DMS53 treated with DMSO at 0.1 percent for 48 hours (cell line): ENCODE results near the gene RALGPS2.
"Not testable (repeated sequence)": the region's sequence is repeated elsewhere in the genome, so short reads cannot be mapped to it uniquely, and the experiment has no call there.

ENCODE experiments used
- DNase-seq: peaks from one replicate; lab custom pipeline; 2025; ENCODE audit not compliant: unreplicated experiment; lab: John Stamatoyannopoulos, UW

Gene RALGPS2

DNA sequence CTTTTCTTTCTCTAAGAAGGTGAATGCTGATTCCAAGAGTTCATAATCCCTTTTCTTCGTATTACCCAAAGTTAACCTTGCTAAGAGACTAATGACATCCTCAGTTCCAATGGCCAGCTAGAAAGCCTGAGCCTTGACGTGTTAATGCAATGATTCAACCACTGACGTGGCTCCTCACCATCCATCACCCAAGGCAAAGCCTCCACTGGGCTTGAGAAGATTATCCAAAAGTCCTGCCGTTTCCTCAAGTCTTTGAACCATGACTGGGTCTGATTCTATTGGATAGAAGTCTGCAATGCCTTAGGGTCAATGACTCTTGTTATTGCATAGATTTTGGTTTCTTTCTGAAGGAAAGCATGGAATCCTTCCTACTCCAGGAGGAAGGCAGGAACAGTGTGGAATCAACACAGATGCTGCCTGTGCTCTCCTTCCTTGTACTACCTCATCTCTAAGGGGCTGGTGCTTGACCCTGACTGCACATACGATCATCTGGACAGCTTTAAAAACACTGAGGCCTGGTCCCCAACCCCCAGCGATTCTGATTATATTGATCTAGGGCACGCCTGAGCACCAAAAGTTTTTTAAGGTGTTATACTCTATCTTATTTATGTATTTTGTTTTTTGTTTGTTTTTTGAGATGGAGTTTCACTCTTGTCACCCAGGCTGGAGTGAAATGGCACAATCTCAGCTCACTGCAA lies 215.2 kb downstream of the RALGPS2 start:
- DNase-seq, result no peak

DNA sequence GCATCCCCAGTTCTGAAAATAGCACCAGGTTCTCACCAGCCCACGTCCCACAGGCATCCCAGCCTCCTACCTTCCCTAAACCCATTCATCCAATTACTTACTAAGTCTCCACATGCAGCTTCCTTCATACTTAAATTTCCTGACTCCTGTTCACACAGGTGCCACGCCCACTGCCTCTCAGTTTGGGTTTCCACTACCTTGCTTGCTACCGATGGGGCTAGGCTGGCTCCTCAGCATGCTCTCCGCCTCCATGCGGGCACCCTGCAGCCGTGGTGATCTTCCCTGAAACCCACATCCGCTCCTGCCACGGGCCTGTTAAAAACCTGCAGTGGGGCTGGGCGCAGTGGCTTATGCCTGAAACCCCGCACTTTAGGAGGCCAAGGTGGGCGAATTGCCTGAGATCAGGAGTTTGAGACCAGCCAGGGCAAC lies 216.2 kb downstream of the RALGPS2 start:
- no peak for DNase-seq

DNA sequence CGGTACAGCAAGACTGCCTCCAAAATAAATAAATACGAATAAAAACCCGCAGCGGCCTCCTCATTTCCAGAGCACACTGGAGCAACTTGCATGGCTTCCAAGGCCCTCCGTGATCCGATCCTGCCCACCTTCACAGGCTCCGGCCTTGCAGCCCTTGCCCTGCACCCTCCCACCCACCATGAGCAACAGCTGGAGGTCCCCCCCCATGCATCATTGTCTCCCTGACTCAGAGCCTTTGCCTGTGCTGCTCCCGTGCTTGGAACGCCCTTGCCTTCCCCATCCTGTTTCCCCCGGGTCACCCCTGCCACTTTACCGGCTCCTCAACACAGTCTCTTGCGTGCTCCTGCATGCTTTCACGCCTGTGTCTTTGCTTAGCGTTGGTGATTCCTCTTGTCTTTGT lies 216.8 kb downstream of the RALGPS2 start:
- no peak for DNase-seq

DNA sequence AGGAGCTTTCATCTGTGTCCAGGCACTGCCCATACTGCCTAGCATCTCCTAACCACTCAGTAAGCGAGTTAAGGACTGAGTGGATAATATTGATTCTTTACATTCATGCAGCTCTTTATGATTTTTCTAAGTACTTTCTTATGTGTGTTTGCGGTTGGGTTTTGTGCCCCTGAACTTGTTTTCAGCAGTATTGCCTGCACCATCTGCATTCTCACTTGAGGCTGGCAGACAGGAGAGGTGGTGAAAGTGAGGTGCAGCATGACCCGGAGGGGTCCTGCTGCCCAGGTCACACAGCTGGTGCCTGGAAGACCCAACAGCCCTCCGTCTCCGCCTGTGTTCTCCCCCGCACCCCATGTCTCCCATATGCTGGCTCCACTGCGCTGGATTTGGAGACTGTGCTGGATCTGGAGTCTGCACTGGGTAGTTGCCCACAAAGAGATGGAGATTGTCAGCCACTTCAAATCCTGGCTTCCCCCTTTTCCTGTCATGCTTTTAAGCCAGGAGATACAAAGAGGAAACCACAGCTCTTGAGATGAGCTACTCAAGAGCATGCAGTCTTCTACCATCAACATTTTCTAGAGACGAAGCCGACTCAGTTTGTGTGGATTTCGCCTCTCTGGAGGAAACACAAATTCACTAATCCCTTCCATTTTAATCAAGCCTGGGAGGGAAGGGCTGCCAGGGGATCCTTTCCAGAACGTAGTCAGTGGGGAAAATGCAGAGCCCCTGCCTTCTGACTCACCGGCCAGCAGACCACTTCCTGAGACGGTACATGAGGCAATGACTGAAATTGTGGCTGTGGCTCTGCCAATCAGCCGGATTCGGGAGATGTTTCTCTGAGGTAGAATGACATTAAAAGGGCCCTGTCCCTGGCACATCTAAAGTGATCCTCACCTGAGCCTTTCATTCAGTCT lies 217.5 kb downstream of the RALGPS2 start:
- DNase-seq, result no peak

DNA sequence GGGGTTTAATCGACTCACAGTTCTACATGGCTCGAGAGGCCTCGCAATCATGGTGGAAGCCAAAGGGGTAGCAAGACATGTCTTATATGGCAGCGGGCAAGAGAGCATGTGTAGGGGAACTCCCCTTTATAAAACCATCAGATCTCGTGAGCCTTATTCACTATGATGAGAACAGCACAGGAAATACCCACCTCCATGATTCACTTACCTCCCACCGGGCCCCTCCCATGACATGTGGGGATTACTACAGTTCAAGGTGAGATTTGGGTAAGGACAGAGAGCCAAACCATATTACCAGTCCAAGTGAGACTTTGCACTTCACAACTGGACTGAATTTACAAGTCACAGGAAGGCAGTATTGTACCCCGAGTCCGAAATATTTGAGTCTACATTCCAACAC lies 219.7 kb downstream of the RALGPS2 start:
- DNase-seq, result no peak

DNA sequence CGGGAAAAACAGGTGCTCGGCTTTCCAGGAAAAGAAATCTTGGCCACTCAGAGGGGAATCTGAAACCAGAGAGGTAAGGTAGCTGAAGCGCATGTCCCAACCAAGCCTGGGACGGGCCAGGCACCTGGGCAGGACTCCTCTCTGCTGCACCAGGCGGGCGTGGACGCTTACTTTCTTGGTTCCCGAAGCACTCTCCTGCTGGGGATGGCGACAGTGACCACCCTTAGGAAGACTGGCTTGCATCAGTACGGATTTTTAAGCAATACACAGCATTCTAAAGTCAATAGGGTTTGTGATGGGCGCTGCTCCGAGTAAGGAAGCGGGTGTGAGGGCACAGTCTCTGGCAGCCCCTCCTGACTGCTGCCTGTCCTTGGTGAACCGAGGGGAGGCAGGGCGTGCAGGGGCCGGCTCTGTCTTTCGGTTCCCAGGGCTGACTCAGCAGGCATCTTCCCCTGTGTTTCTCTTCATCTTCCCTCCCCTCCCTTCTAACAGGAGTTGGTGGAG lies 220.8 kb downstream of the RALGPS2 start:
- no peak for DNase-seq

DNA sequence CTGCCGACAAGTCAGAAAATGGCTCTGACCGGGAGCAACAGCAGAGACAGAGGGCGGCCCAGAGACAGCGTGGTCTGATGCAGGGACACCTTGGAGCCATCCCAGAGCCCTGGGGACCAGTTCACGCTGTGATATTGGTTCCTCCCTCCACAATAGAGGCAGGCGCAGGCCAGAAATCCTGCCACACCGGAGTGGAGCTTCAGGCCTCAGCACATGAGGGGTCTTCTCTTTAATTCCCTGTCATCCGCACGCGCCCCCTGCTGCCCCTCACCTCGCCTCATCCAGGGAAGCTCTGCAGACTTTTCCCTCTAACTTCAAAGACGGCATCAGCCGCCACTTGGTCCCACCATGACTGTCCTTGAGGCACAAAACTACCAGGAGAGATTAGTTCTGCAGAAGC lies 221.4 kb downstream of the RALGPS2 start:
- DNase-seq, result no peak

DNA sequence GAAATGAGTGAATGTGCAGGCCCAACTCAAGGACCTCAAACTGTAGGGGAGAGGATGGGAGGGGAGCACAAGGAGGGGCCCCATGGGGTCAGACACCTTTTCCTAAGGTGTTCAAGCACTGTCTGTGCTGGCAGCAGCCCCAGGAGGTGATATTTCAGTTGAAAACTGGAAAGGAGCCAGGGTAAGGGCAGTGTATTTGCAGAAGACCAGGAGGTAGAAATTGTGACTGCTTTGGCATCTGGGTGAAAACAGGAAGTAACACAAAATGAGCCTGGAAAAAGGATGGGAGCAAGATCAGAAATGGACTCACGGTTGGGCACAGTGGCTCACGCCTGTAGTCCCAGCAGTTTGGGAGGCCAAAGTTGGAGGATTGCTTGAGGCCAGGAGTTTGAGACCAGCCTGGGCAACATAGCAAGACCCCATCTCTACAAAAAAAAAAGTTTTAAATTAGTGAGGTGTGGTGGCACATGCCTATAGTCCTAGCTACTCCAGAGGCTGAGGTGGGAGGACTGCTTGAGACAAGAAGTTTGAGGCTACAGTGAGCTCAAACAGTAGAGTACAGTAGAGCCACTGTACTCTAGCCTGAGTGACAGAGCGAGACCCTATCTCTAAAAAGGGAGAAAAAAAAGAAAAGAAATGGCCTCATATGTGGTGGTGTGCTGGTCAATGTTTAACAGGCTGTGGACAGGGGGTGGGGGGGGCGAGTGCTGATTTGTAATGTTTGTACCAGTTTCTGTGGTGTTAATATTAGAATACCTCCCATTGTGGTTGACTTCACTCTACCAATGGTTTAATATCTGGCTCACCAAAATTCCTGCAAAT lies 222.0 kb downstream of the RALGPS2 start:
- no peak for DNase-seq

DNA sequence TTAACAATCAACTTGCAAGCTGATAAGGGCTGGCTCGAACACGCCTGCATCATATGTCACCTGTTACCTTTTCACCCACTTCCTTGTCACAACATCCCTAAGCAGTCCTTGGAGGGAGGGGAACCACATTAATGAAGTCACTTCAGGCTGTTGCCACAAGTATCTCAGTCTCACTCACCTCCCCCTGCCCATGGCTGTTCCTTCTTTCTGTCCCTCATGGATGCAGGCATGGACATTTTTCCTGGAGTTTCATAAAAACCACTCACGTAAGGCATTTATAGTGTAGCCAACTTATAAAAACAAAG lies 222.6 kb downstream of the RALGPS2 start:
- DNase-seq, result no peak

DNA sequence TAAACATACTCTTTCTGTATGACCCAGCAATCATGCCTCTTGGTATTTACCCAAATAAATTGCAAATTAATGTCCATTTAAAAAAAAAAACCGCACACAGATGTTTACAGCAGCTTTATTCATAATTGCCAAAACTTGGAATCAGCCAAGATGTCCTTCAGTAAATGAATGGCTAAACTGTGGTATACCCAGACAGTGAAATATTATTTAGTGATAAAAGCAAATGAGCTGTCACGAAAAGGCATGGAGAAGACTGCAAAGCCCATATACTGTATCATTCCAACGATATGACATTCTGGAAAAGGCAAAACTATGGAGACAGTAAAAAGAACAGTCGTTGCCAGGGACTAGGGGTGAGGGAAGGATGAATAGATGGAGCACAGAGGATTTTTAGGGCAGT lies 223.6 kb downstream of the RALGPS2 start:
- DNase-seq, result no peak

DNA sequence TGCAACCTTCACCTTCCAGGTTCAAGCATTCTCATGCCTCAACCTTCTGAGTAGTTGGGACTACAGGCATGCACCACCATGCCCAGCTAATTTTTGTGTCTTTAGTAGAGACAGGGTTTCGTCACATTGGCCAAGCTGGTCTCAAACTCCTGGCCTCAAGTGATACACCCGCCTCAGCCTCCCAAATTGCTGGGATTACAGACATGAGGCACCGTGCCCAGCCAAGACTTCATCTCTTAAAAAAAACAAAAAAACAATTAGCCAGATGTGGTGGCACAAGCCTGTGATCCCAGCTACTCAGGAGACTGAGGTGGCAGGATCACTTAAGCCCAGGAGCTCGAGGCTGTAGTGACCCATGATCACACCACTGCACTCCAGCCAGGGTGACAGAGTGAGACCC lies 224.8 kb downstream of the RALGPS2 start:
- not testable (repeated sequence) for DNase-seq

DNA sequence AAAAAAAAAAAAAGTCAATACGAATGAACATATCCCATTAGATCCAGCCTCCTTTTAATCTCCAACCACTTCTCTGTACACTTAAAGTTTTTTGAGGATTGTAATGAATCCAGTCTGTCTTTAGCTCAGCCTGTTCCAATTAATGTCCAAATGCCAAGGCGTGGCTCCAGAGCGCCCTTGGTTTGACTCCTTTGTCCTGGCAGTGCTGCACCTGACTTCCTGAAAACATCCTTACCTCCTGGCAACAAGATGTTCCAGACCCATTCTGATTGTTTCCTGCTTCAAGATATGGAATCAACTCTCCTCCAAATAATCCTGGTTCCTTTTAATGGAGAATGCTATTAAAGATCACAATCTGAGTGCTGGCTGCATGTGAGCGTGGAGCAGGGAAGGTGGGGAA lies 226.6 kb downstream of the RALGPS2 start:
- DNase-seq, result no peak

DNA sequence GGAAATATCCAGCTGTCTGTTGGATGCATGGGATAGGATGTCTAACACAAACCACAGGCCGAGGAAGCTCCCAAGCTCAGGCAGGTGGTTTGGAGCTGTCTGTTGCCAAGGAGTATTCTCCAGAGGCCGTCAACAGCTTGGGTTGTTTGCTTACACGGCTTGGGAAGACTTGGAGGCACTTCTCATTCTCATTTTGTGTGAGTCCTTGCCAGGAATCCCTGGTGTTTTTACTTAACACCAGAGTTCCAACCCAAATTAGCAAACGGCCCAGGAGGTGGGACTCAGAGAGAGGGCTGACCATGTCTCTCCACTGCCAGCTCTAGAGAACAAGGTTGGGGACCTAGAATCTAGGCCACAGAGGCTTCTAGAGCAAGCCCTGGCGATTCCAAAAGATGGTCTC lies 228.0 kb downstream of the RALGPS2 start:
- DNase-seq, result no peak

DNA sequence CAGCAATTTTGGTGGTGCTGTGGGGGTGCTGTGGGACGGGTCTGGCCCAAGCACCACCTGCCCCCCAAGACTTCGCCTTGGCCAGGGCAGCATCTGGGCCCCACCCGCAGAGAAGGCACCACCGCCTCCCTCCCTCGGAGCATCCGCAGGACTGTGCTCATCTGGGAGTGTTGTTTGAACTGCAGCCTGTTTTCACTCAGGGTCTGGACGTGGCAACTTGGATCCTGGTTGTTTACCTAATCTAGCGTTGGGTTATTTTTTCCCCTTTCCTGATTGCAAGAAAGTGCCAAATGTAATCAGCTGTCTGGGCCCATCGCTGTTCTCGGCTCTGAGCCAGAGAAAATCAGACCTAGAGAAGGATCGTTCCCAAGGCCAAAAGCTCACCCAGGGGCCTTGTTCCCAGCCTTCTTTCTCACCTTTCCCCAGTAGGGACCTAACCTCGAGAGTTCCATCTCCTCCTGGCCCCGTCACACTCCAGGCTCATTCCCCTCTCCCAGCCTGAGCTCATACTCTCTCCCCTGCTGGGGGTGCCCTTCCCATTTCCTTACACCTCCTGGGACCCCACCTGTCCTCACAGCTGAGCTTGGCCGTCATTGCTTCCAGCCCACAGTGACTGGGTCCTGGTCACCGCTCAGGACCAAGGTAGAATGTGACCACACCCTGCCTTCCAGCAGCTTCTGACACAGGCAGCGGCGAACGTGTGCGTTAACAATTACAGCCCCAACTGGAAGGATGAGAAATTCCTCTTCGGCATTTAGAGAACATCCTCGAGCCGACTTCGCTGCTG lies 228.7 kb downstream of the RALGPS2 start:
- DNase-seq, result no peak

DNA sequence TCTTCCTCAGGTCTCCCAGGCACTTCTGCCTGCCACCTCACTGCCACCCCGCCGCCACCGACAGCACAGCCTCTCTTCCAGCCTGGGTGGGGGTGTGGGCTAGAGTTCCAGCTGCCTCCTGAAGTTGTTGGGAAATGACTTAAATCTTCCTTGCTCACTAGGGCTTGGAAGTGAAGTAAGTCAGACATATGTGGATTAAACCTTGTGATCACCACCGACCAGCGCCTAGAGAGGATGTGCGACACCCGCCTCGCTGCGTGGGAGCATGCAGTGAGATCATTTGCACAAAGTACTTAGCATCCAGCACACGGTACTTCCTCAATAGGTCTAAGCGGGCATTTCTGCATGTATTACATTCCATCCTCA lies 229.3 kb downstream of the RALGPS2 start:
- no peak for DNase-seq

DNA sequence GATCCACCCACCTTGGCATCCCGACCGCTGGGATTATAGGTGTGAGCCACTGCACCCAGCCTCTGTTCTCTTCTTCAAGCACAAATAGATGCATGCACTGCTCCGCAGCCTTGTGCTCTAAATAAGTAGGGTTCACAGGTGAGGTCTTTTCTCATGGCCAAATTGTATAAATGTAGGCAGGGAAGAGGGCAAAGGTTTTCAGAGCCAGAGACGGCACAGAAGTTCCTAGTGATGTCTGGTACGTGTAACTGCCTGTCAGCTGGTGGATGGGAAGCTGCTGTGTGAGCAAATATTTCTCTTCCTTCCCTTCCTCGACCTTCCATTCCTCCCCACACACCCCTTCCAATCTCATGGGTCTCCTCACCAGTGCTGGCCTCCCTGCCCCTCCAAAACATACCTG lies 229.9 kb downstream of the RALGPS2 start:
- no peak for DNase-seq

DNA sequence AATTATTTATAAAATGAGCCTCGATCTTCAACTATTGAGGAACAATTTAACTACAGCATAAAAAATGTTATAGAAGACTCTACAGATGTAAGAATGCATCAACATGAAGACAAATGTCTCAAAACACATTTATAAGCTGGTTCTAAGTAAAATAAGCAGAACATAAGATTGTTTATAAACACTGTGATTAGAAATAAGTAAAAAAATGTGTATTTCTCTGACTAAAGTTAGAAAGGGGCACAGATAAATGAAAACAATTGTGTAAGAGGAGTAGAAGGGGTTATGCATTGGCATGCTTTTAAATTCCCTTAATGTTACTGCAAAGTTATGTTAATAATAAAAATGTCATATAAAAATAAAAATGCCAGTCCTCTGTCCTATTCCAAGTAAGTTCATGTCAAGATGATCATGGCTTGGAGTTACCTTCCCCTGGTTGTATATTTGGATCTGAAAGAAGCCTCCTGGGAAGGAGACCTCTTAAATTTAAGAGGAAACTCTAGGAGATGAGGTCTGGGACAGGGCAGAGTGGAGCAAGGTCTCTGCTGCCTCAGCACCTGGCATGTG lies 230.4 kb downstream of the RALGPS2 start:
- DNase-seq, result no peak

DNA sequence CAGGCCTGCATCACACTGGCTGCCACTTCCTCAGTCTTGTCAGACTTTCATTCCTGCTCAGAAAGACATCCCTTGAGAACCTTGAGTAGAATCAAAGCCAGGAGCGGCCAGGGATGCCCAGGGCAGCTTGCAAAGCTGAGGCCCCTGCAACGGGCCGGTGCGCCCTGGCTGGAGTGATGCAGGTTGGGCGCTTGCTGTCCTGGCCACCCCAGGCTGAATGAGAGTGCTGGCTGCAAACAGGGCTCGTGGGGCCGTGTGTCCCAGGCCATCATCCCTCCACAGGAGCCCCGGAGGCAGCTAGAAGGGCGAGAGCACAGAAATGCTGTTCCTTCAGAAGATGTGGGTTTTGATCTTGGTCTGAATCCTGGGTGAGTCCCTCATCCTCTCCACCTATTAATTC lies 233.4 kb downstream of the RALGPS2 start:
- no peak for DNase-seq

DNA sequence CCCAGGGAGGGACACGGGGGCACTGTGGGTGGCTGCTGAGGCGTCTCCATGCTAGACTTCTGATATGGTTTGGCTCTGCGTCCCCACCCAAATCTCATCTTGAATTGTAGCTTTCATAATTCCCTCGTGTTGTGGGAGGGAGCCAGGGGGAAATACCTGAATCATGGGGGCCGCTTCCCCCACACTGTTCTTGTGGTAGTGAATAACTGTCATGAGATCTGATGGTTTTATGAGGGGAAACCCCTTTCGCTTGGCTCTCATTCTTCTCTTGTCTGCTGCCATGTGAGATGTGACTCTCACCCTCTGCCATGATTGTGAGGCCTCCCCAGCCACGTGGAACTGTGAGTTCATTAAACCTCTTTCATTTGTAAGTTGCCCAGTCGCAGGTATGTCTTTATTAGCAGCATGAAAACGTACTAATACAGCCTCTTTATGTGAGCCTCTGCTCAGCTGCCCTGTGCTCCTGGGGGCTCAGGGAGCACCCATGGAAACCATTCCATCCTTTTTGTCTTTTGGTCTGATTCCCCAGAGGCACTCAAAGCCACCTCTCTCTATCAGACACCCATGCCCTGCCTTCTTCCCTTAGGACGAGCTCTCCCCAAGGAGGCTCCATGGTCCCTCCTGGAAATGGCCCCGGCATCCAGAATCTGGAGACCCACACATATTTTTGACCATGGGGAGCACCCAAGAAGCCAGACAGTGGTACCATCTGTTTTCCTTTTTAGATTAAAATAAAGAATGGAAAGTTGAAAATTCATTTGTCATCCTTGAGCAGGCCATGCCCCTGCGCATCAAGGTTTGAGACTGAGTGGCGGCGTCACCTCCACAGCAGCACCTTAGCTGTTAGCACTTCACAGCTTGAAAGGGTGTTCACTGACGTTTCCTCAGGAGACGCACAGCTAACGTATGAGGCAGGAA lies 234.8 kb downstream of the RALGPS2 start:
- DNase-seq, result no peak
